ENCODE measurements around the gene SCIN.
A peak's percentile ranks its signal among the peaks of the same experiment; 100 is the strongest.

Gene SCIN

GRCh38 chr7:12596225-12596790 is 25.8 kb downstream of the SCIN start:
- POLR2A ChIA-PET, result no interaction called here
- TF ChIP-seq CTCF (IDR thresholded peaks at IDR 0.05; ENCODE audit: control extremely low read depth, extremely low read depth, low read depth, missing control alignments), result no peak
- CTCF ChIA-PET, result interaction anchor here (1.1 kb wide), 1 partner anchor 12 kb away, joined by 3 read pairs; no protein-coding TSS in a partner anchor
- DNase-seq (ENCODE audit: extremely low spot score), result no peak

GRCh38 chr7:12601302-12601869 is 30.9 kb downstream of the SCIN start:
- no peak for TF ChIP-seq CTCF (IDR thresholded peaks at IDR 0.05; ENCODE audit: control extremely low read depth, extremely low read depth, low read depth, missing control alignments)
- ChIA-PET CTCF (no interaction called here), POLR2A (no interaction called here)
- DNase-seq (ENCODE audit: extremely low spot score), result peak; percentile 26

- CTCF ChIA-PET, result interaction anchor here (1.0 to 2.2 kb wide), 4 partner anchors 10 to 83 kb away, joined by 3 to 10 read pairs (median 3); no protein-coding TSS in a partner anchor
- TF ChIP-seq CTCF (IDR thresholded peaks at IDR 0.05; ENCODE audit: control extremely low read depth, extremely low read depth, low read depth, missing control alignments), result no peak
- POLR2A ChIA-PET, result no interaction called here
- no peak for DNase-seq (ENCODE audit: extremely low spot score)
These were observed 36.6 kb downstream of the SCIN start for GRCh38 chr7:12607134-12607533.

GRCh38 chr7:12609561-12609960 is 39.0 kb downstream of the SCIN start:
- no peak for DNase-seq (ENCODE audit: extremely low spot score)
- ChIA-PET POLR2A (no interaction called here), CTCF (interaction anchor here (2.2 kb wide), 1 partner anchor 14 kb away, joined by 10 read pairs; no protein-coding TSS in a partner anchor)
- TF ChIP-seq CTCF (IDR thresholded peaks at IDR 0.05; ENCODE audit: control extremely low read depth, extremely low read depth, low read depth, missing control alignments), result no peak

- CTCF ChIA-PET, result interaction anchor here (1.4 to 3.8 kb wide), 3 partner anchors 11 to 54 kb away, joined by 3 to 26 read pairs (median 4); no protein-coding TSS in a partner anchor
- no peak for TF ChIP-seq CTCF (IDR thresholded peaks at IDR 0.05; ENCODE audit: control extremely low read depth, extremely low read depth, low read depth, missing control alignments)
- POLR2A ChIA-PET, result no interaction called here
- DNase-seq (ENCODE audit: extremely low spot score), result no peak
These were observed 40.4 kb downstream of the SCIN start for GRCh38 chr7:12610899-12611298.

GRCh38 chr7:12612622-12613021 is 42.1 kb downstream of the SCIN start:
- CTCF ChIA-PET, result interaction anchor here (3.8 kb wide), 1 partner anchor 10 kb away, joined by 26 read pairs; no protein-coding TSS in a partner anchor
- DNase-seq (ENCODE audit: extremely low spot score), result no peak
- TF ChIP-seq CTCF (IDR thresholded peaks at IDR 0.05; ENCODE audit: control extremely low read depth, extremely low read depth, low read depth, missing control alignments), result no peak
- POLR2A ChIA-PET, result no interaction called here
